ENCODE data around the gene HTRA2. TPM values are rescaled to one million over a fixed set of nuclear protein-coding genes. Genes with fewer than 3 reads are reported as not detected.

HTRA2 gene
- total RNA-seq, 4 donors from 2014 or later: 13.1 to 40.1 (median 33.9) TPM

DNA sequence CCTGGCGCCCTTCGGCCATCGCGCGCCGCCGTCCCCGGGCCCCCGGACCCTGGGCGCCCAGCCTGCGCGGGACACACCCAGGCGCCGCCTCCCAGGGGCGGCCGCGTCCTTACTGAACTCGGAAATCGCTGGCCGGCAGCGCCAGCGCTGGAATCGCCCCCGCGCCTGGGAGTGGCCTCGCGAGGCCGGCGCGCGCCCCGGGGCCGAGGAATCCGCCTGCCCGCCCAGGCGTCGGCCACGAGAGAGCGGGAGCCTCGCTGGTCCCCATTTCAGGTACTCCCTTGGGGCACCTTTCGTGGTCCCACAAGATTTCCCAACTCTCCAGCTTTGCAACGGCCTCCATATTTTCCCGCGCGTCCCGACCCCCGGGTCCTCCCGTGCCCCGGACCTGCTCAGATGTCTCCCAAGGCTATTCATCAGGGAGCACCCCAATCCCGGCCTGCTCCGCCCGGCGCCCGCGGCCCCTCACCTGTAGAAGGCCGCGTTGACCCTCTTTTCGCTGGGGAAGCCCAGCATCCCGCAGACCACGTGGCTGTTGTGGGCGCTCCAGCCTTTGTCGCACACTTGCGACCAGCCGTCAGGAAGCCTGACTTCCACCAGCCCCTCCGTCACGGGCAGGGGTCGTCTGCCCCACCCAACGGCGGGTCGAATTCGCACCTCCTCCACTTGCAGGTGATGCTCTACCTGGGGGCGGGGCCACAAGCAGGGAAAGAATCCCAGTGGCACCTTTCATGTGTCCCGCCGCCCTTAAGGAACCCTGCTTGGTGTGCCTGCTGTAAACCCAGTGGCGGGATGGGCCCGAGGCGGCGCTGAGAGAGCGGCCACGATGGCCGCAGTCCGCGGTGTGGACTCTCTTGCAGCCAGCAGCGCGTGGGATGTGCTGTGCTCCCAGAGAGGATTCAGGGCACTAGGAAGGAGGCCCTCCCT lies 19.4 kb downstream of the HTRA2 start:
- H3K36me3 ChIP-seq: no peaks in the 10 kb centered on the region
- peaks cover 0 to 9% of the 10 kb centered on the region in 2 donors for H3K4me1 ChIP-seq
- intact Hi-C loops (cut with DNase I; ENCODE audit: low total_unique reads): no loop called here
- TF ChIP-seq POLR2A (IDR thresholded peaks at IDR 0.05): peak in 1 of 2 donors; percentile 52
- TF ChIP-seq, protein P1, sequence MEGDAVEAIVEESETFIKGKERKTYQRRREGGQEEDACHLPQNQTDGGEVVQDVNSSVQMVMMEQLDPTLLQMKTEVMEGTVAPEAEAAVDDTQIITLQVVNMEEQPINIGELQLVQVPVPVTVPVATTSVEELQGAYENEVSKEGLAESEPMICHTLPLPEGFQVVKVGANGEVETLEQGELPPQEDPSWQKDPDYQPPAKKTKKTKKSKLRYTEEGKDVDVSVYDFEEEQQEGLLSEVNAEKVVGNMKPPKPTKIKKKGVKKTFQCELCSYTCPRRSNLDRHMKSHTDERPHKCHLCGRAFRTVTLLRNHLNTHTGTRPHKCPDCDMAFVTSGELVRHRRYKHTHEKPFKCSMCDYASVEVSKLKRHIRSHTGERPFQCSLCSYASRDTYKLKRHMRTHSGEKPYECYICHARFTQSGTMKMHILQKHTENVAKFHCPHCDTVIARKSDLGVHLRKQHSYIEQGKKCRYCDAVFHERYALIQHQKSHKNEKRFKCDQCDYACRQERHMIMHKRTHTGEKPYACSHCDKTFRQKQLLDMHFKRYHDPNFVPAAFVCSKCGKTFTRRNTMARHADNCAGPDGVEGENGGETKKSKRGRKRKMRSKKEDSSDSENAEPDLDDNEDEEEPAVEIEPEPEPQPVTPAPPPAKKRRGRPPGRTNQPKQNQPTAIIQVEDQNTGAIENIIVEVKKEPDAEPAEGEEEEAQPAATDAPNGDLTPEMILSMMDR (IDR thresholded peaks at IDR 0.05): no peak
- no peaks in the 10 kb centered on the region for H3K9me3 ChIP-seq
- peak overlapping the region; percentile 27 to 37 for H3K4me3 ChIP-seq
- H3K27me3 ChIP-seq: no peaks in the 10 kb centered on the region
- peak in 1 of 2 donors; percentile 75 for DNase-seq
- H3K27ac ChIP-seq: peak overlapping the region; percentile 67 to 73

DNA sequence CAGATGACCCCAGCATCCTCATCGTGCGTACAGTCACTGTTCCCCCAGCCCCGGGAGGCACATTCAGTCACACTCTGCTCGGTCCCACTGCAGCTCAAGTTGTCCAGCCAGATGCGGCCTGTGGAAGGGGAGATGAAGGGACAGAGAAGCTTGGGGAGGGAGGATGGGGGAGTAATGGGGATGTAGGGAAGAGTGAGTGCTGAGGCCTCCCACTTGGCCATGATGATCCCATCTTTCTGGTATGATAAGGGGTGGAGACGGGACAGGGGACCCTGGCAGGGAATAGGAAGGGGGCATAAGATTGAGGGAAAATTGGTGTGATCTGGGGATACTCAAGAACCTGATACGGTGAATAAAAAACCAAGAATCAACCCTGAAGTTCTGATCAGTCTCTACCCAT lies 20.5 kb downstream of the HTRA2 start:
- Histone ChIP-seq H3K4me3 (no peak overlapping the region), H3K27ac (no peak overlapping the region), H3K27me3 (no peaks in the 10 kb centered on the region), H3K9me3 (no peaks in the 10 kb centered on the region), H3K4me1 (peaks cover 0 to 10% of the 10 kb centered on the region in 2 donors), H3K36me3 (no peaks in the 10 kb centered on the region)
- TF ChIP-seq POLR2A (IDR thresholded peaks at IDR 0.05): no peak
- TF ChIP-seq, protein P1 (IDR thresholded peaks at IDR 0.05): no peak
- intact Hi-C loops (cut with DNase I; ENCODE audit: low total_unique reads): no loop called here
- DNase-seq: no peak

DNA sequence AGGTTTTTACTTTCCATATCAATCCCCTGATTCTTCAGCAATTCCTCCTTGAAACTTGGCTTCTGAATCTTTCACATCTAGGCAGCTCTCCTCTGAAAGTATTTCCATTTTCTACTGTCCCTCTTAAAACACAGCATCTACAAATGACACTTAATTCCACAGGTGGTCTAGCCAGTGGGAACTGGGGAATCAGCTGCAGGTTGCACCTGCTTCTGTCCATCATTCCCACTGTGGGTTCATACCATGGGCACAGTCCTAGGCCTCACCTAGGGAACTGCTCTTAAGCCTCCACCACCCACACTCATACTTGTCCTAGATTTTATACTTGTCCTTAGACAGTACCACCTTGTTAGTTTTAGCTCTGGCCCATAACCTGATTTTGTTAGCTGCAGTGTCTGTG lies 21.8 kb downstream of the HTRA2 start:
- Histone ChIP-seq H3K4me3 (no peak overlapping the region), H3K36me3 (no peaks in the 10 kb centered on the region), H3K4me1 (peaks cover 0 to 12% of the 10 kb centered on the region in 2 donors), H3K9me3 (no peaks in the 10 kb centered on the region), H3K27ac (no peak overlapping the region), H3K27me3 (no peaks in the 10 kb centered on the region)
- no peak for DNase-seq
- TF ChIP-seq, protein P1 (IDR thresholded peaks at IDR 0.05): no peak
- no peak for TF ChIP-seq POLR2A (IDR thresholded peaks at IDR 0.05)
- intact Hi-C loops (cut with DNase I; ENCODE audit: low total_unique reads): no loop called here

DNA sequence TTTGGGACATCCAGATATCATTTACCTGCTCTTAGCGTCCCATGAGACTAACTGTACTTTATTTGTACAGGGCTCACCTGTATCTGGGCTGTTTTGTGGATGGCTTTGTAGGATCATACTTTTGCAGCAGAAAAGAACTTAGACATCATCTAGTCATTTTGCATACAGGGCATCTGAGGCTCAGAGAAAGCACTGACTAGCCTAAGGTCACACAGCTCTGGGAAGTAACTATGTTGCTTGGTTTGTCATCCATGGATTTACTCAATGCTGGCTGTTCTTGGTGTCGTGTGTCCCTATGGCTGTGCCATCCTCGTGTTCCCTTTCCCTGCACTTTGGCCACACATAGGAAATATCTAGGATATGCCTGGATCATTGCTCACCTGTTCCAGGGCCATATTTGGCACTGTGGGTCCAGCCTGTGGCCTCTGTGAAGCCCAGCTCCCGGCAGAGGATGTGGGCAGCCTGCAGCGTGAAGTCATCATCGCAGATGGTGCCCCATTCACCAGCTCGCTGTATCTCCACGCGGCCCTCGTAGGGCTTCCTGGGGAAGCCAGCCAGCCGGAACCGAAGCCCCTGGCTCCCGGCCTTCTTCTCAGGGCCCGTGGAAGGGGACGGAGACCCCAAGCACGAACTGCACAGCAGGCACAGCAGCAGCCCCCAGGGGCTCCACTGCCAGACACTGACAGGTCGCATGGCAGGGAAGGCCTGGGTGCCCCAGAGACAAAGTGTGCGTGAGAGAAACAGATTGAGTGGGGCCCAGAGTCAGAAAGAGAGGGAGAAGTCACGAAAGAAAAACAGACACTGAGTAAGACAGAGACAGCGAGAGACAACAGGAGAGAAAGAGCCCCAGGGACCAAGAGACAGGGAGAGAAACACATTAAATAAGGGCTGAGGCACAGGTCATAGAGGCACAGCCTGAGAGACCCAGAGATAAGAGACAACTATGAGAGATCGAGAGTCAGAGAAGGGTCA lies 22.5 kb downstream of the HTRA2 start:
- Histone ChIP-seq H3K4me3 (no peak overlapping the region), H3K27me3 (no peaks in the 10 kb centered on the region), H3K27ac (peak overlapping the region in 1 of 2 donors; percentile 84), H3K4me1 (peaks cover 0 to 12% of the 10 kb centered on the region in 2 donors), H3K36me3 (no peaks in the 10 kb centered on the region), H3K9me3 (no peaks in the 10 kb centered on the region)
- intact Hi-C loops (cut with DNase I; ENCODE audit: low total_unique reads): no loop called here
- TF ChIP-seq, protein P1 (IDR thresholded peaks at IDR 0.05): no peak
- TF ChIP-seq POLR2A (IDR thresholded peaks at IDR 0.05): no peak
- no peak for DNase-seq
